Neuronal stem cell (in vitro differentiated cells): ENCODE measurements around the gene VAC14.

ENCODE experiments used
- DNase-seq: peaks from one replicate; pipeline ENCODE4 v3.0.0-alpha.2; 2013; ENCODE audit warnings: low spot score
- H2AFZ ChIP-seq: one replicate; pipeline ENCODE4 v1.6.1; 2013; ENCODE audit warnings: mild to moderate bottlenecking, low read length, inconsistent platforms
- H2AK5ac ChIP-seq: 2 replicates; pipeline ENCODE4 v1.6.1; 2013; ENCODE audit warnings: low read depth, mild to moderate bottlenecking, inconsistent platforms, low read length, moderate library complexity, mixed read lengths
- H2BK120ac ChIP-seq: 2 replicates; pipeline ENCODE4 v1.6.1; 2013; ENCODE audit warnings: low read depth, mild to moderate bottlenecking, inconsistent platforms, low read length, moderate library complexity, mixed read lengths
- H2BK12ac ChIP-seq: one replicate; pipeline ENCODE4 v1.6.1; 2013; ENCODE audit warnings: low read length, inconsistent platforms
- H2BK15ac ChIP-seq: 2 replicates; pipeline ENCODE4 v1.6.1; 2013; ENCODE audit warnings: mild to moderate bottlenecking, low read length, inconsistent platforms, mixed read lengths
- H2BK5ac ChIP-seq: one replicate; pipeline ENCODE4 v1.6.1; 2013; ENCODE audit warnings: inconsistent platforms, mild to moderate bottlenecking, low read length, moderate library complexity
- H3K14ac ChIP-seq: one replicate; pipeline ENCODE4 v1.6.1; 2013; ENCODE audit warnings: low read length, inconsistent platforms
- H3K18ac ChIP-seq: 2 replicates; pipeline ENCODE4 v1.6.1; 2013; ENCODE audit warnings: low read length, inconsistent platforms
- H3K23ac ChIP-seq: 2 replicates; pipeline ENCODE4 v1.6.1; 2013; ENCODE audit warnings: low read depth, mild to moderate bottlenecking, mixed read lengths, low read length, inconsistent platforms; ENCODE audit not compliant: poor library complexity
- H3K27ac ChIP-seq: replicated peaks from 3 replicates; pipeline ENCODE4 v1.5.1; 2013; ENCODE audit warnings: low read length, inconsistent platforms
- H3K27me3 ChIP-seq, 3 experiments: 2 replicates each; pipeline ENCODE4 v1.6.1; 2013; ENCODE audit warnings: low read length in 3 of 3, mild to moderate bottlenecking in 2 of 3, inconsistent platforms in 1 of 3, low read depth in 1 of 3, mixed read lengths in 1 of 3, moderate library complexity in 1 of 3; ENCODE audit not compliant: control insufficient read depth in 3 of 3, insufficient read depth in 3 of 3
- H3K36me3 ChIP-seq, 2 donors: replicated peaks in 1 of 2; 2 replicates each; pipeline ENCODE4 v1.6.1; 2013; ENCODE audit warnings: low read length in 2 of 2; ENCODE audit not compliant: control insufficient read depth in 2 of 2, insufficient read depth in 2 of 2
- H3K4ac ChIP-seq: 2 replicates; pipeline ENCODE4 v1.6.1; 2013; ENCODE audit warnings: inconsistent platforms, mild to moderate bottlenecking, low read length, moderate library complexity
- H3K4me1 ChIP-seq, 2 donors: 1 replicate in 1 of 2; 2 replicates in 1 of 2; pipeline ENCODE4 v1.6.1; 2013; ENCODE audit warnings: low read length in 2 of 2, low read depth in 1 of 2; ENCODE audit not compliant: control insufficient read depth in 2 of 2, insufficient read depth in 1 of 2
- H3K4me2 ChIP-seq: one replicate; pipeline ENCODE4 v1.6.1; 2013; ENCODE audit warnings: mild to moderate bottlenecking, low read length, inconsistent platforms; ENCODE audit not compliant: insufficient read depth, poor library complexity, severe bottlenecking
- H3K4me3 ChIP-seq, 2 donors: 2 replicates each; pipeline ENCODE4 v1.5.1; 2013; ENCODE audit warnings: low read length in 2 of 2, mild to moderate bottlenecking in 2 of 2, inconsistent platforms in 1 of 2, moderate library complexity in 1 of 2
- H3K79me1 ChIP-seq: one replicate; pipeline ENCODE4 v1.6.1; 2013; ENCODE audit warnings: low read depth, mild to moderate bottlenecking, inconsistent platforms, low read length, moderate library complexity
- H3K9ac ChIP-seq: one replicate; pipeline ENCODE4 v1.6.1; 2013; ENCODE audit warnings: mild to moderate bottlenecking, low read depth, low read length, inconsistent platforms; ENCODE audit not compliant: poor library complexity
- H3K9me3 ChIP-seq, 2 donors: replicated peaks in 1 of 2; 2 replicates each; pipeline versions ENCODE3 to v1.6.1; 2013; ENCODE audit warnings: low read length in 2 of 2, mild to moderate bottlenecking in 2 of 2, inconsistent platforms in 1 of 2, low read depth in 1 of 2, mixed read lengths in 1 of 2, moderate library complexity in 1 of 2; ENCODE audit not compliant: control insufficient read depth in 2 of 2, insufficient read depth in 1 of 2
- H4K8ac ChIP-seq: one replicate; pipeline ENCODE4 v1.6.1; 2013; ENCODE audit warnings: low read depth, mild to moderate bottlenecking, inconsistent platforms, low read length, moderate library complexity
- H4K91ac ChIP-seq: one replicate; pipeline ENCODE4 v1.6.1; 2013; ENCODE audit warnings: low read length, low read depth, mild to moderate bottlenecking, inconsistent platforms; ENCODE audit not compliant: poor library complexity
- WGBS, 2 donors: extraction: QIAGEN DNeasy Blood & Tissue Kit; methylation state at CpG; one replicate each; pipeline ENCODE4 v1.1.7; 2013; ENCODE audit warnings: missing lambda C conversion rate in 2 of 2, mixed read lengths in 1 of 2; ENCODE audit not compliant: insufficient read length in 2 of 2, insufficient replicate concordance in 1 of 2; ENCODE audit errors: extremely low coverage in 2 of 2; 5-methylcytosine and 5-hydroxymethylcytosine counted together

Gene VAC14

GRCh38 chr16:70709942-70710341 is 91.0 kb downstream of the VAC14 start:
- peak overlapping the region; percentile 4 for H4K8ac ChIP-seq
- no peak overlapping the region for H4K91ac ChIP-seq
- WGBS, 2 donors, result no CpG with 5 or more reads among the region's 7 CpGs
- peak overlapping the region; percentile 59 for H3K14ac ChIP-seq
- H3K9ac ChIP-seq, result no peak overlapping the region
- no peak overlapping the region for H2BK5ac ChIP-seq
- H2AFZ ChIP-seq, result no peak overlapping the region
- no peak overlapping the region for H3K4me2 ChIP-seq
- H2BK12ac ChIP-seq, result peak overlapping the region; percentile 7
- H3K23ac ChIP-seq, result peak overlapping the region; percentile 34
- no peak overlapping the region for H2BK15ac ChIP-seq
- no peak overlapping the region for H3K4me3 ChIP-seq
- no peak overlapping the region for H3K27ac ChIP-seq
- H2BK120ac ChIP-seq, result no peak overlapping the region
- H3K79me1 ChIP-seq, result peaks cover 2% of the 10 kb centered on the region
- H3K36me3 ChIP-seq, result peaks cover 0 to 3% of the 10 kb centered on the region in 2 donors
- H3K9me3 ChIP-seq, result no peaks in the 10 kb centered on the region
- H3K27me3 ChIP-seq, result no peaks in the 10 kb centered on the region
- peaks cover 12 to 16% of the 10 kb centered on the region in 2 donors for H3K4me1 ChIP-seq
- H3K4ac ChIP-seq, result peak overlapping the region; percentile 24
- H3K18ac ChIP-seq, result peak overlapping the region; percentile 74
- peak overlapping the region; percentile 35 for H2AK5ac ChIP-seq
- no peak for DNase-seq

- Histone ChIP-seq H3K18ac (no peak overlapping the region), H2BK15ac (no peak overlapping the region), H3K4me3 (no peak overlapping the region), H3K27me3 (no peaks in the 10 kb centered on the region), H2BK120ac (no peak overlapping the region), H3K4me2 (no peak overlapping the region), H3K23ac (no peak overlapping the region), H3K36me3 (peaks cover 0 to 3% of the 10 kb centered on the region in 2 donors), H3K9me3 (no peaks in the 10 kb centered on the region), H2AFZ (no peak overlapping the region), H2AK5ac (no peak overlapping the region), H4K8ac (no peak overlapping the region), H4K91ac (no peak overlapping the region), H3K14ac (no peak overlapping the region), H3K79me1 (peaks cover 2% of the 10 kb centered on the region), H2BK12ac (no peak overlapping the region), H2BK5ac (no peak overlapping the region), H3K4me1 (peaks cover 10 to 14% of the 10 kb centered on the region in 2 donors), H3K27ac (no peak overlapping the region), H3K9ac (no peak overlapping the region), H3K4ac (no peak overlapping the region)
- no peak for DNase-seq
- no CpG with 5 or more reads among the region's 5 CpGs for WGBS, 2 donors
These were observed 91.5 kb downstream of the VAC14 start for GRCh38 chr16:70709457-70709856.

GRCh38 chr16:70708366-70709246 is 92.4 kb downstream of the VAC14 start:
- no peak overlapping the region for H3K27ac ChIP-seq

GRCh38 chr16:70706948-70707465 is 94.0 kb downstream of the VAC14 start:
- Histone ChIP-seq H3K4me2 (no peak overlapping the region), H2BK5ac (no peak overlapping the region), H3K27ac (no peak overlapping the region), H3K23ac (no peak overlapping the region), H3K79me1 (peaks cover 5% of the 10 kb centered on the region), H2BK12ac (no peak overlapping the region), H3K4me1 (peaks cover 19 to 23% of the 10 kb centered on the region in 2 donors), H3K36me3 (peaks cover 0 to 3% of the 10 kb centered on the region in 2 donors), H3K14ac (no peak overlapping the region), H4K8ac (no peak overlapping the region), H3K4ac (no peak overlapping the region), H3K4me3 (no peak overlapping the region), H2BK15ac (no peak overlapping the region), H4K91ac (no peak overlapping the region), H2AK5ac (no peak overlapping the region), H2BK120ac (no peak overlapping the region), H3K18ac (no peak overlapping the region), H3K9ac (no peak overlapping the region), H3K27me3 (no peaks in the 10 kb centered on the region), H2AFZ (no peak overlapping the region), H3K9me3 (no peaks in the 10 kb centered on the region)
- DNase-seq, result no peak
- no CpG with 5 or more reads among the region's 7 CpGs for WGBS, 2 donors

More at GRCh38 chr16:70708366-70709246, 92.4 kb downstream of the VAC14 start:
- Histone ChIP-seq H4K91ac (no peak overlapping the region), H3K18ac (peak overlapping the region; percentile 67), H3K9ac (no peak overlapping the region), H3K4me2 (no peak overlapping the region), H2BK5ac (no peak overlapping the region), H2BK12ac (no peak overlapping the region), H2BK120ac (no peak overlapping the region), H2BK15ac (no peak overlapping the region), H2AK5ac (peak overlapping the region; percentile 64), H3K36me3 (peaks cover 0 to 3% of the 10 kb centered on the region in 2 donors), H3K79me1 (peaks cover 5% of the 10 kb centered on the region), H4K8ac (no peak overlapping the region), H3K4ac (no peak overlapping the region), H3K14ac (no peak overlapping the region), H3K9me3 (no peaks in the 10 kb centered on the region), H3K4me3 (peak overlapping the region in 1 of 2 donors; percentile 17), H2AFZ (no peak overlapping the region), H3K4me1 (peaks cover 15 to 19% of the 10 kb centered on the region in 2 donors), H3K27me3 (no peaks in the 10 kb centered on the region), H3K23ac (no peak overlapping the region)
- WGBS, 2 donors, result no CpG with 5 or more reads among the region's 20 CpGs
- no peak for DNase-seq
